NB4 (cell line): ENCODE results near the gene LDLRAD4.

Experiments used
- DNase-seq: peaks from one replicate; pipeline ENCODE4 v3.0.0; 2010; ENCODE audit warnings: low read depth
- H3K4me3 ChIP-seq: one replicate; pipeline ENCODE4 v1.5.1; 2011; ENCODE audit warnings: mild to moderate bottlenecking, low read depth, low read length, moderate library complexity
- CTCF ChIP-seq: IDR thresholded peaks from one replicate; pipeline ENCODE4 v1.5.1; 2012; ENCODE audit warnings: low read depth, low read length
- MYC ChIP-seq: IDR thresholded peaks from 2 replicates; pipeline ENCODE4 v1.6.1; 2011; ENCODE audit warnings: low read depth, low read length
- POLR2A ChIP-seq: IDR thresholded peaks from 2 replicates; pipeline ENCODE4 v1.6.1; 2011; ENCODE audit warnings: mild to moderate bottlenecking; ENCODE audit not compliant: insufficient read length; ENCODE audit errors: extremely low read depth
- TF ChIP-seq, protein P1 (sequence below): IDR thresholded peaks from 2 replicates; pipeline ENCODE4 v1.6.1; 2011; ENCODE audit warnings: low read depth, low read length

LDLRAD4 gene

DNA sequence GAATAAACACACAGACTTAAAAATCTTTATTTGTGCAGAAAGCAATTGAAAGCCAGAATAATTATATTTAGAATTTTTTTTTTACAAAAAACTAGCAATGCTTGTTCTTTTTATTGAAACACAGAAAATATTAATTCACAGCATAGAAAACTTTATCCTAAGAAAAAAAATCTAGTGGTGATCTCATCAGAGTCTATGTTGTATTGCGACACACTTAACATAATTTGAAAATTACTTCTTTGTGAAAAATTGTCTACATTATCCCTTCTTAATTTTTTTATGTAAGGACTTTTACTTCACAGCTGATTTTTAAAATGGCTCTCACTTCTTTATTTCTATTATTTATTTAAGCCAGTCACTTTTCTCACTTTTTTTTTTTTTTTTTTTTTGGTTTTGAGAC lies 103.4 kb downstream of the LDLRAD4 start:
- no peak for TF ChIP-seq POLR2A
- no peak for TF ChIP-seq MYC
- TF ChIP-seq, protein P1, sequence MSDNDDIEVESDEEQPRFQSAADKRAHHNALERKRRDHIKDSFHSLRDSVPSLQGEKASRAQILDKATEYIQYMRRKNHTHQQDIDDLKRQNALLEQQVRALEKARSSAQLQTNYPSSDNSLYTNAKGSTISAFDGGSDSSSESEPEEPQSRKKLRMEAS = no peak
- no peak for TF ChIP-seq CTCF
- DNase-seq = no peak
- H3K4me3 ChIP-seq = no peak overlapping the region

DNA sequence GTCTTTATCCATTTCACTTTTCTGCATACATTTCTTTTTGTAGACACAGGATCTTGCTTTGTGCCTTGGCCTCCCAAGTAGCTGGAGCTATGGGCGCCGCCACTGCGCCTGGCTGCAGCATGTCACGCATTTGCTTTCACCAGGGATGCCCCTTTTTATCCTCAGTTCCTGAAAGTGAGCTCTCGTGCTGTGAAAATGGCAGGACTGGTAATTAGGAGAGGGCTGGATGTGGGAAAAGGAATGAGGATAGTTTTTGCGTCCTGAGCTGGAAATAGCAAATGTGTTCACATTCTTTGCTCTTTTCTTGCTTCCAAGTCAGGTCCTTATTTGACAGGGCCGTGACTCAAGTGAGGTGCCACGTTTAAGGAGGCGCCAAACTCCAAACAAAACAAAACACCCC lies 104.6 kb downstream of the LDLRAD4 start:
- DNase-seq = no peak
- H3K4me3 ChIP-seq = no peak overlapping the region
- TF ChIP-seq POLR2A (no peak), CTCF (no peak), MYC (no peak)
- TF ChIP-seq, protein P1 = no peak

DNA sequence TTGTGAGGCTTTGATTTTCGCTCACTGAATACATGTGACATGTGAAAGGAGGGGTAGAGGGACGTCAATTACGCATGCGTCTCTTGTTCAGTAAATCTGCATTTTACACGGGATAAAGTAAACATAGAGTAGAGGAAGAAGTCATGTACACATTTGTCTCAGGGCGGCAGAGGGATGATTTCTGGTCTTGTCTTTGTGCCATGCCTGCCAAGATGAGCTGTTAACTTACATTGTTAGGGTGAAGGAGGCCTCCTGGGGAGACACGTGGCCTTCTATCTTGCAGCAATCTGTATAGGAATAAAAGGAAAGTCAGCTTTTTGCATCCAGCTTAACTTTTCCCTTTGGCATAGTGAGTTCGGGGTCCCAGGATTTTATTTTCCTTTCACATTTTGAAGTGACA lies 106.3 kb downstream of the LDLRAD4 start:
- no peak overlapping the region for H3K4me3 ChIP-seq
- DNase-seq = no peak
- TF ChIP-seq, protein P1 = no peak
- TF ChIP-seq POLR2A (no peak), MYC (no peak), CTCF (no peak)

DNA sequence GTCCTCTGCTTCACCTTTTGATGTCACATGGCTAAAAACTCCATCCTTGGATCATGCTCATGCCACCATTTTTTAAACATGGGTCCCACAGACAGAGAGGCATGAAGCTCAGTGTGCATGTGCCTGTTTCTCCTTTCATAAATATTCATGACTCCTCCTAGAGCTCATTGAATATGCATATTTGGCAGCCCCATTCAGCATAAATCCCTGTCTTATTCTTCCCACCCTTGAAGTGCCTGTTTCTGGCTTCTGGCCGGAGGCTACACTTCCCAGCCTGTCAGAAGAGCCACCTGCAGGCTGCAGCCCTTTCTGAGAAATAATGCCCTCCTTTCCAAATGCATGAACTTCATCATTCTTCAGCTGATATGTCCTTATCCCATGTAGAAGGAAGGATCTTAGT lies 109.7 kb downstream of the LDLRAD4 start:
- DNase-seq = no peak
- TF ChIP-seq POLR2A (no peak), MYC (no peak), CTCF (no peak)
- TF ChIP-seq, protein P1 = no peak

GRCh38 chr18:13330996-13331395 lies 112.4 kb downstream of the LDLRAD4 start:
- H3K4me3 ChIP-seq = no peak overlapping the region
- DNase-seq = no peak
- TF ChIP-seq, protein P1 = no peak
- TF ChIP-seq POLR2A = no peak
- TF ChIP-seq CTCF = no peak
- TF ChIP-seq MYC = no peak

More for the DNA sequence above, 109.7 kb downstream of the LDLRAD4 start:
- no peak overlapping the region for H3K4me3 ChIP-seq

GRCh38 chr18:13331846-13332245 lies 113.3 kb downstream of the LDLRAD4 start:
- no peak overlapping the region for H3K4me3 ChIP-seq
- DNase-seq = no peak
- TF ChIP-seq MYC = no peak
- TF ChIP-seq, protein P1 = no peak
- no peak for TF ChIP-seq POLR2A
- TF ChIP-seq CTCF = no peak
